SIG-M5 treated with dmso at 0.1 percent for 504 hours (cell line): ENCODE measurements around the gene CYP27B1.

ENCODE experiments used
- DNase-seq: peaks from one replicate; lab custom pipeline; 2025; ENCODE audit not compliant: unreplicated experiment; lab: John Stamatoyannopoulos, UW

The CYP27B1 gene

DNA sequence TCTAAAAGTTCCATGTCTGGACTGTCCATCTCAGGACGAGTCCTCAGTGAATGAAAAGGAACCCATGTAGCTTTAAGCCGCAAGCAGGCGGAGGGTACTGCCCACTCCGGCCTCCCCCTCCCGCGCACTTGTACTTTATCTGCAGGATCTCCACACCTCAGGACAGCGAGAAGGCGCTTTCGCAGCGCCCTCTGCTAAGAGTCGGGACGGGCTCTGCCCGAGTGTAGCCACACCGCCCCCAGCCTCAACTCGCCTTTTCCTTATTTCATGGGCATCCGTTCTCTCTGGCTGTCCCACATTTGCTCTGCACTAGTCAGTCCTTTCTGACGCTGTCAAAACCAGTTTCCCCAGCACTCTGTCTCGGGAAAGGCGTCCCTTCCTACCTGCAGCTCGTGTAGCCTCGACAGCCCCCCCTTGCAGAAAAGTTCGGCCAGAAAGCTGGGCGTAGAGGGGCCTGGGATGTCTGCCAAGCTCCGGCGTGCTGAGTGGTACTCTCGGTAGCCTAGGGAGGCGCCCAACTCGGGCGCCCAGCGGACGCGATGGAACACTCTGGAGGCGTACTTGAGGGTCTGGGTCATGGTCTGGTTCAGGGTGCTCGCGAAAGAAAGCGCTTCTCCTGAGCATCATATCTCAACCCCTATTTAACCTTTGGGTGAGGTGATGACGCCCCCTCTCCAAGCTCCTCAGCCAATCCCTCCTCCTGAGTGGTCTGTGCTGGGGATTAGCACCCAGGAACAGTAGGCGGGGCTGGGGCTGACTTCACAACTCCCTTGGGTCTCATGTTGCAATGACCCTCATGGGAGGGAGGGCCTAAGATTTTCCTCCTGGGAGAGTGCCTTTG lies at the start of gene CYP27B1:
Gene CYP27B1, minus strand, starts transcription at position 615 of the 841 bp plus-strand sequence. Its CDS starts 37 bp downstream, at position 578.
- no peak for DNase-seq

- no peak for DNase-seq
Observed at GRCh38 chr12:57816001-57816854, 49.4 kb upstream of the CYP27B1 start.

DNA sequence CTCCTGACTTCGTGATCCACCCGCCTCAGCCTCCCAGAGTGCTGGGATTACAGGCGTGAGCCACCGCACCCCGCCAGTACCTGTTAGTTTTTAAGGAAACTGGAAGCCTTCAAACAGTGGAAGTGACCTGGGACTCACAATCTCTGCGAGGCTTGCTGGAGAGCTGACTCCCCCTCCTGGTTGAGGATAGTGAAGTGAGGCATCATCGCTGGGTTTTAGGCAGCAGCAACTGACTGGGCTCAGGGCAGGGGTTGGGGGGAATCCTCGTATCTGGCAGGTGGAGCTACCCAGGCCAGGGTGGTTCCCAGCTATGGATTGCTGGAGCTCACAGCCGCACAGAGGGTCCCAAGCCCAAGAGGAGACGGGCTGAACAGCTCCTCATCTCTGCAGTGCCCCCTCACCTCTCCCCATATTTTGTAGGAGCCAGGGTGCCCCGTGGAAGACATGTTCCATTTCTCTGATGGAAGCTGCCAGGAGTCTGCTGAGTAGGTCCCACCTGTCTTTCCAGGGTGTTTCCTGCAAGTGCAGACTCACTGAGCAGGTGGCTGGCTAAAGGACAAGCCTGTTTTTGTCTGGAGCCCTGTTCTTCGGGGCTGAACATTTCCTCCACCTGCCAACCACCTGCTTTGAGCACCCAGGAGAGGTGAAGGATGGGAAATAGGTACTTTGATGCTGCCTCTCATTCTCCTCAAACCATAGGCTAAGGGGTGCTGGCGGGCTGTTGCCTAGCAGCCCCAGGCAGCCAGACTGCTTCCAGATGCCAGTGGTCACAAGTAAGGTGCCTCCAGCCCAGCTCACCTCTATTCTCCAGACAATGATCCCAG lies 48.5 kb upstream of the CYP27B1 start:
- no peak for DNase-seq

DNA sequence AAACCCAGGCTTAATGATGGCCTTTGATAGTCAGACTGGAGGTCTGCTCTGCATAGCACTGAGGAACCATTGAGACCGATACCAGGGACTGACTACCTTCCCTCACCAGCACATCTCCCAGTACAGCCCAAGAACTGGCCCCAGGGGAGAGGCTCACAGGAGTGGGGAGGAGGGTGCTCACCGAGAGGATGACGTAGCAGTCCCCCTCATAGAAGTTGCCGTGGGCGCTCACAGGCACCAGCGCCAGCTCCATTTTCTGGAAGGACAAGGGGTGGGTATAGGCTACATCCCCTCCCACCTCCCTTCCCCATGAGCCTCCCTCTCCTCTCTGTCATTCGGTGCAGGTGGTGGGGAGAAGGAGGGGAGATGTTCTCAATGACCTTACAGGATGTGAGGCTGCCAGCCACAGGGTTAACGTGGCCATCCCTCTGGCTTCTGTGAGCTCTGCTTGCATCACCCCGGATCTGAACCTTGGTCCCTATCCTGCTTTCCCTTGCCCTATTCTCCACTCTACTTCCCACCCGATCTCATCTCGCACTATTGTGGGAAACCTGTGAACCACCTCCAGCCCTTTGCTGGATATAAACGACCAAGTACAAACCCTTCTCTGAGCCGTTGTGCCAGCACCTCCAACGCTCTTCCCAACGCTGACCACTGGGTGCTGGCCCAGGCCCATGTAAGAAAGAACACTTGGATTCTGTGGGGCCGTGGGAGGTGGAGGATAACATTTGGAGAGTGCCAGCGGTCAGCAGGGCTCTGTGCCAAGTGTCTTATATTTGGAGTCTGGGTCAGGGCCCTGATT lies 47.3 kb upstream of the CYP27B1 start:
- no peak for DNase-seq

DNA sequence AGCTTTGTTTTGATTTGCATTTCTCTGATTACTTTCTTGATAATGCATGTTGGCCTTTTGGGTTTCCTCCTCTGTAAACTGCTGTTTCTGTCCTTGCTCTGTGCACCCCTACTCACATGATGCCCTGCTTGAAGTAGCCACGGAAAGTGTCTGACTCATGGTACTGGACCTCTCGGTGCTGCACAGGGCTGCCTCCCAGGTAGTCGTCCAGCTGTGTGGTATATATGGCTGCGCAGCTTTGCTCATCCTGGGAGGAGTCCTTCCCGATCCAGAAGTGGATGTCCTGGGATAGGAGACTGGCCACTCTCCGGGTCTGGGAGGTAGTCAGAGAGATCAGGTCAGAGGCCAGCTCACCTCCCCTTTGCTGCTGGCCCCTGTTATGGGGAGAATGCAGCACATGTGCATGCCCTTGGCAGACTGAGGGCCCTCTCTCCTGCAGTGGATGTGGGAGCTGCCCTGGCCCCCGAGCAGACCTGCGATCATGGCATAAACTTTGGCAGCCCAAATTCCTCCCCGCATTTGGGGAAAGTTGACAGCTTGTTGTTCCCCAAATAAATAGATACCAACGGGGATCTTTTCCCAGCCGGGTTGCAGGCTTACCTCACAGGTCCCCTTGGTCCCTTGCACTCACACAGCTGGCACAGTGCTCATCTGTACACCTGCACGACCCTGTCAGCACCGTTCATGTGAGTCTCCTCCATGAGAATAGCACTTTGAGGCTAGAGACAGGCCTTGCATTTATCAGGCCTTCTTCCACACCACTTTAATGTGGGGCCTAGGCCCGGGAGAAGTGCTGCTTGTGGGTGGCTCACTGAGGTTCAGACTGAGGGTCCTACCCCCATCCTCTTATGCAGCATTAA lies 46.5 kb upstream of the CYP27B1 start:
- DNase-seq: no peak

DNA sequence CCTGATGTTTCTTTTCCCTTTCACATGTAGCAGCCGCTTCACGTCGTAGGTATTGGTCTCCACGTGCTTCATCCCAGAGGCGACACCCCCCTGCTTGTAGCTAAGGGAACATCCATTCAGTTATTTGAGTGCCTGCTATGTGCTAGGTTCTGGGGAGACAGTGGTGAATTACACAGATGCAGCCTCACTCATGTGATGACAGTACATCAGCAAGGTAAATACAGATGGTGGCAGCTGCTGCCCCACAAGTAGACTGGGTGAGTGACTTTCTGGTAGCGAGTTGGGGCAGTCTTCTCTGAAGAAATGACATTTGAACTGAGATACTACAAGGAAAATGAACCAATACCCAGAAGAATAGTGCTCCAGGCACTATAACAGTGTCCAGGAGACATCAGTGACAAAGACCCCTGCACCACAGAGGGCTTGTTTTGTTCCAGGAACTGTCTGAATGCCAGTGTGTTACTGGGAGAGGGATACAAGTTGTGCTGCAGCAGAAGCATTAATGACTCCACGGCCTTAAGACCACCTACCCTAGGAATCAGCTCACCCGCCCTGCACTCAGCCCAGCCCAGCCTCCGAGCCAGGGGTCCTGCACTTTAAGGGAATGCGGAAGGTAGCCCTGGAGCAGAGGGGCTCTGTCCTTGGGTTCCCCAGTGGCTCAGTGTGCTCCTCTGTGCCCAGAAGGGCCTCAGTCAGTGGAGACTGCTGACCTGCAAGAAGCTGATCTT lies 44.3 kb upstream of the CYP27B1 start:
- no peak for DNase-seq

GRCh38 chr12:57810450-57810849 lies 43.6 kb upstream of the CYP27B1 start:
- peak; percentile 18 for DNase-seq

DNA sequence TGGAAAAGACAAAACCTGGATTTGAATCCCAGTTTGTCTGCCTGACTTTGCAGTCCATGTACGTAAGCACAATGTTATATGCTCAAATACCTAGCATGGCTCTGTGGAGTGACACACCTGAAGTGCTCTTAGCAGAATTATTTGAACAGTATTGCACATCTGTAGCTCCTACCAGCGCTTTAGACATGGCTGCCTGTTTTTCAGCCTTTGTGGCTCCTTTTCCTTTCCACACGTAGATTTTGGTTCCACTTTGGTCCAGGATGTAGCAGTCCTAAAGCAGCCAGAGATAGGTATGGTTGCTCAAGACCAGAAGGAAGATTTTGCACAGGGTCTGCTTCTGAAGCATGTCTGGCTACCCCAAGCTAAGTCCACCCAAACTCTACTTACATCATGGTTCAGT lies 42.5 kb upstream of the CYP27B1 start:
- no peak for DNase-seq

GRCh38 chr12:57808351-57808750 lies 41.5 kb upstream of the CYP27B1 start:
- DNase-seq: no peak

GRCh38 chr12:57807285-57807684 lies 40.4 kb upstream of the CYP27B1 start:
- no peak for DNase-seq

GRCh38 chr12:57806677-57807076 lies 39.8 kb upstream of the CYP27B1 start:
- DNase-seq: no peak

- peak; percentile 33 for DNase-seq
Observed at GRCh38 chr12:57803319-57803893, 36.5 kb upstream of the CYP27B1 start.

DNA sequence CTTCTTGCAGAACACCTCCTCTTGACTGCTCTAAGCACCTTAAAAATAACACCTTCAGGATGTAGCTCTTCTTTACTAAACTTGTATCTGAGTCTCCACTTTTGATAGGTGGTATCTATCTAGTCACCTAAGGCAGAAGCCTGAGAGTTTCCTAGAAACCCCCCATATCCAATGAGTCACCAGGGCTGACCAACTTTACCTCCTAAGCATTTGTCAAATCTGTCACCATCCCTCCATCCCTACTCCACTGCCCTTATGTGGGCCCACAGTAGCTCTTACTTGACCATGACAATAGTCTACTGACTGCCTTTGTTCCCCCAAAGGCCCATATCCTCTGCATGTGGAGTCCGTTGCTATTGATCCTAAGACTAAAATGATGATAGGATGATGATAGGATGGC lies 35.7 kb upstream of the CYP27B1 start:
- no peak for DNase-seq

DNA sequence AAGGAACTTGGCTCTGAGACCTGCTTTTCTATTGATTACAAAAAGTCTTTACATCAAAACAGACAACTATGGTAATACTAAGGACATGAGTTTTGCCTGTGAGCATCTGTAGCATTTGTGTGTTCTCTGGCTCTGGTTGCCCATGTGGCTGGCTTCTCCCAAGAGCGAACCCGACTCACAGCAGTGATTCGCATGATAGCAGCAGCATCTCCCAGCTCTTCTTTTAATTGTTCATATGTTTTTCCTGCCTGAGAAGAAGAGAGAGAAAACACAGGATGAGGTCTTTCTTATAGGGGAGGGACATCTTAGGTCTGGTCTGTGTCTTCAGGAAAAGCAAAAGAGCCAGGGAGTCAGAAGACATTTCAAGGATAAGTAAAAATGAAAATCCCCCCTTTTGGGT lies 34.1 kb upstream of the CYP27B1 start:
- no peak for DNase-seq

DNA sequence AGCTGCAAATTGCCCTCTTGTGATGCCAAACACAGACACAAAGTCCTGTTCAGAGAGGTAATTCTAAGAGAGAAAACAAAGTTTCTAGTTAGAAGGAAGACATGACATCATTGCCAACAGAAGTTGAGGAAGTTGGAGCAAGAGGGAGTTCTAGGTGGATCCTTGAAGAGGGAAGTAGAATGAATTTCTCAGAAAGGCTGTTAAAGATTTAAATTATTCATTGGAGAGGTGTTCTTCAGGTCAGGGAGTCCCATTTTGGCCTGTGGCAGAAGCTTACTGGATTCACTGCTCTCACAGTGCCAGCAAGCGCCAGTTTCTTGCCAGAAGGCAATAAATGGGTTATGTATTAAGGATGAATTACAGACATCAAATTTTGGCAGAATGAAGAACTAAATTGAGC lies 31.1 kb upstream of the CYP27B1 start:
- peak; percentile 32 for DNase-seq

DNA sequence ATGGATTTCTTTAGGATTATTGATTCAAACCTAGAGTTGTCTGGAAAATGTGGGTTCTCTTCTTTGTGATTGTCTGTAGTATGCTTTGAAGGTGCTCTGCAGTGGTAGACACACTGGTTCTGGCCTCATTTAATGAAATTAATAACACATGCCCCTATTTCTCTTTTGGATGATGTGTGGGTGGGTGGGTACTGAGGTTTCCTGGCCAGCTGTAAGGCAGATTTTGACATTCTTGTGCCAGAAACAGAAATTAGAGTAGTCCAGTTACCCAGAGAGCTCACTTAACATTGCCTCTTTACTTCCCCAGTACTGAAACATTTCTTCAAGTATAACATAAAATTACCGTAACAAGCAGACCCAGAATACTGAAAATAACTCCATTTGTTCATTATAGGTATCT lies 30.1 kb upstream of the CYP27B1 start:
- DNase-seq: no peak

- DNase-seq: peak; percentile 5
Observed at GRCh38 chr12:57795354-57795753, 28.5 kb upstream of the CYP27B1 start.

DNA sequence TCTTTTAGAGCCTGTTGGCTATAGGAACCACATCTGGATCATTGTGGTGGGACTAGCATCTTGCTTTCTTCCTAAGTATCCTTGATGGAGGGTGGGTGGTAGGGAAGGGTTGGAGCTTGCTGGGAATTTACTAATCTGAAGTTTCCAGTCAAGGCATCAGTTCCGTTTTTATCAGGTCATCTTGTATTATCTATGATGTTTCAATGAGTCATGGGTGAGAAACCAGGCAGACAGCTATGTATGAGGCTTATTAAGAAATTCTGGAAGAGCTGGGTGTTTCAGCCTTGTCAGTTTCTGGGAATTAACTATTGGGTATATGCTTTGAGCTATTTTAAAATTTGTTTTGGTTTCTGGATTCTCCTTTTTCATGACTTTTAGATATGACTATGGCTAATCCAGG lies 27.0 kb upstream of the CYP27B1 start:
- DNase-seq: peak; percentile 22
